Bronchial epithelial cell (primary cell): ENCODE results near the gene DTHD1. TPM values are rescaled to one million over a fixed set of nuclear protein-coding genes. Genes with fewer than 3 reads are reported as not detected.
A peak's percentile ranks its signal among the peaks of the same experiment; 100 is the strongest.

ENCODE experiments used
- DNase-seq: peaks from one replicate; pipeline ENCODE4 v3.0.0-alpha.2; 2010; ENCODE audit warnings: low read depth
- FAIRE-seq: peaks from 2 replicates; lab custom pipeline; 2011; peaks lifted over from hg19 to GRCh38; lab: Jason Lieb, UNC
- H3K27me3 ChIP-seq: 2 replicates; pipeline ENCODE4 v1.5.1; 2011; ENCODE audit warnings: low read length; ENCODE audit not compliant: control insufficient read depth, insufficient read depth
- H3K36me3 ChIP-seq: 2 replicates; pipeline ENCODE4 v1.5.1; 2011; ENCODE audit warnings: low read length; ENCODE audit not compliant: control insufficient read depth, insufficient read depth
- H3K4me3 ChIP-seq: 2 replicates; pipeline ENCODE4 v1.5.1; 2011; ENCODE audit warnings: mild to moderate bottlenecking, low read depth, low read length, control low read depth
- total RNA-seq: library from RNA; depleted of rRNA; stranded (reverse); fragments of >200 nt; gene quantifications from 2 replicates; pipeline ENCODE4 v1.2.1, GENCODE V29; 2014
- TF ChIP-seq, protein P1 (sequence below): IDR thresholded peaks from 2 replicates; pipeline ENCODE4 v1.5.1; 2011; ENCODE audit warnings: mild to moderate bottlenecking, moderate library complexity, low read length, control low read depth, inconsistent platforms; ENCODE audit not compliant: insufficient read depth, severe bottlenecking

Gene DTHD1
- total RNA-seq, 1 donor from 2014 or later: under 0.01 TPM

DNA sequence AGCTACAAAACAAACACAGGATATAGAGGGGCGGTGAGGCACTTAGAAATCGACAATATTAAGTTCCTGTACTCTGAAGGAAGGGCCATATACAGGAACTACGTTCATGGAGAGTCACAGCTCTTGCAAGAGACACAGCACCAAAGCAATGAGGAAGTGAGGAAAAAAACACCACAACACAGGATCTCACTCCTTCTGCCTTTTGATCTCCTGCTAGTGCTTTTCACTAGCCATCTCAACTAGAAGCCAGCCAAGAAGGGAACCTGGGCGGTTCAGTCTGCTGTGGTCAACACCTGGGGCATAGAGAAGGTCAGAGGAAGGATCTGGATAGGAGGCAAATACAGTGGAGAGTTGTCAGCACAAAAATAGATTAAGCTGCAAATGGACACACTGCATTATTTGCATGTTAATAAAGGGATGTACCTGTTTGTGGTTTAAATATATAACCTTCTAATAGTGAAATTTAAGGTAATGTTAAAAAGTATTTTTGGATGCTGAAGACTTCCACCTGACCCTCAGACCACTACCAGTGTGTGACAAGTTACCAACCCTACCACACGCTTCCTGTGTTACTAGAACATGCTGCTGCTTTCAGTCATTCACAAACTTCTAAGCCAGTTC lies 104.6 kb downstream of the DTHD1 start:
- Histone ChIP-seq H3K27me3 (peaks cover 3% of the 10 kb centered on the region), H3K36me3 (no peaks in the 10 kb centered on the region), H3K4me3 (no peak overlapping the region)
- DNase-seq (no peak), FAIRE-seq (no peak)
- TF ChIP-seq, protein P1, sequence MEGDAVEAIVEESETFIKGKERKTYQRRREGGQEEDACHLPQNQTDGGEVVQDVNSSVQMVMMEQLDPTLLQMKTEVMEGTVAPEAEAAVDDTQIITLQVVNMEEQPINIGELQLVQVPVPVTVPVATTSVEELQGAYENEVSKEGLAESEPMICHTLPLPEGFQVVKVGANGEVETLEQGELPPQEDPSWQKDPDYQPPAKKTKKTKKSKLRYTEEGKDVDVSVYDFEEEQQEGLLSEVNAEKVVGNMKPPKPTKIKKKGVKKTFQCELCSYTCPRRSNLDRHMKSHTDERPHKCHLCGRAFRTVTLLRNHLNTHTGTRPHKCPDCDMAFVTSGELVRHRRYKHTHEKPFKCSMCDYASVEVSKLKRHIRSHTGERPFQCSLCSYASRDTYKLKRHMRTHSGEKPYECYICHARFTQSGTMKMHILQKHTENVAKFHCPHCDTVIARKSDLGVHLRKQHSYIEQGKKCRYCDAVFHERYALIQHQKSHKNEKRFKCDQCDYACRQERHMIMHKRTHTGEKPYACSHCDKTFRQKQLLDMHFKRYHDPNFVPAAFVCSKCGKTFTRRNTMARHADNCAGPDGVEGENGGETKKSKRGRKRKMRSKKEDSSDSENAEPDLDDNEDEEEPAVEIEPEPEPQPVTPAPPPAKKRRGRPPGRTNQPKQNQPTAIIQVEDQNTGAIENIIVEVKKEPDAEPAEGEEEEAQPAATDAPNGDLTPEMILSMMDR: no peak

- no peak for DNase-seq
- TF ChIP-seq, protein P1: no peak
- FAIRE-seq: no peak
- no peaks in the 10 kb centered on the region for H3K36me3 ChIP-seq
- peaks cover 3% of the 10 kb centered on the region for H3K27me3 ChIP-seq
- H3K4me3 ChIP-seq: no peak overlapping the region
These were observed 105.3 kb downstream of the DTHD1 start for GRCh38 chr4:36386691-36387090.

DNA sequence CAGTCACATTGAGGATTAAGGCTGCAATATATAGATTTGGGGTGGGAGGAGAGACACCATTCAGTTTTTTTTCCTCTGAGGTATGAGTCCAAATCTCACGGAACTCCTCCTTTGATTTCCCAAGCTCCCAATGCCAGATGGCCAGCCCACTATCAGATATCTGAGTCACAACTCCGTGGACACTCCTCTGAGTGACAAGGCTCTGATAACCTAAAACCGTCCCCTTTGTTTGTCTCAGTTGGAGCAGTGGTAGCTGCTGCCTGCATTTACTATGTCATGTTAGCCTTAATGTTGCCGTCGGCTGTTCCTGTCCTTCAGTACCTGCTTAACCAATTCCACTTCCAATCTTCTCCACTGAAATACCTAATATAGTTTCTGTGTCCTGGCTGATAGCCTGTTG lies 107.3 kb downstream of the DTHD1 start:
- DNase-seq (no peak), FAIRE-seq (no peak)
- TF ChIP-seq, protein P1: no peak
- peaks cover 3% of the 10 kb centered on the region for H3K27me3 ChIP-seq
- H3K36me3 ChIP-seq: no peaks in the 10 kb centered on the region
- no peak overlapping the region for H3K4me3 ChIP-seq

- no peak for FAIRE-seq
These were observed 110.0 kb downstream of the DTHD1 start for GRCh38 chr4:36391411-36391810.

GRCh38 chr4:36392024-36392423 lies 110.6 kb downstream of the DTHD1 start:
- peak; percentile 77 for DNase-seq
- Histone ChIP-seq H3K4me3 (no peak overlapping the region), H3K27me3 (peaks cover 1% of the 10 kb centered on the region), H3K36me3 (no peaks in the 10 kb centered on the region)
- no peak for FAIRE-seq
- TF ChIP-seq, protein P1: no peak

More at GRCh38 chr4:36391411-36391810, 110.0 kb downstream of the DTHD1 start:
- Histone ChIP-seq H3K36me3 (no peaks in the 10 kb centered on the region), H3K27me3 (peaks cover 1% of the 10 kb centered on the region), H3K4me3 (no peak overlapping the region)
- DNase-seq: no peak
- TF ChIP-seq, protein P1: no peak

- no peak for FAIRE-seq
- Histone ChIP-seq H3K36me3 (no peaks in the 10 kb centered on the region), H3K27me3 (no peaks in the 10 kb centered on the region), H3K4me3 (no peak overlapping the region)
- TF ChIP-seq, protein P1: no peak
- peak; percentile 63 for DNase-seq
These were observed 111.5 kb downstream of the DTHD1 start for GRCh38 chr4:36392916-36393315.
